Subcutaneous preadipocyte (primary cell): ENCODE results near the gene METTL1. TPM values are rescaled to one million over a fixed set of nuclear protein-coding genes. Genes with fewer than 3 reads are reported as not detected.

Source experiments
- small RNA-seq: library from RNA; depleted of rRNA; stranded (forward); fragments of <200 nt; gene quantifications from one replicate; pipeline ENCODE3, GENCODE V24; 2012
- total RNA-seq: library from RNA; depleted of rRNA; stranded (reverse); fragments of >200 nt; gene quantifications from 2 replicates; pipeline ENCODE4 v1.2.3, GENCODE V29; 2012

Gene METTL1
- 8.1 and 8.2 TPM in 2 replicates for total RNA-seq

GRCh38 chr12:57771873-57772428 is at the start of gene METTL1:
TSS of gene METTL1 (minus strand) at chr12:57772105. CDS start at chr12:57772083, 22 bp downstream.

GRCh38 chr12:57782608-57783465 is 10.9 kb upstream of the METTL1 start, which contains the start of gene TSFM:
TSS of gene TSFM (plus strand) at chr12:57782787. CDS start at chr12:57782802, 15 bp downstream.

GRCh38 chr12:57772429-57773322 is 771 bp upstream of the METTL1 start, which contains the start of gene EEF1AKMT3:
TSS of gene EEF1AKMT3 (plus strand) at chr12:57772614. CDS start at chr12:57772725, 111 bp downstream.

GRCh38 chr12:57766464-57767304 is 5.2 kb downstream of the METTL1 start, which contains the start of gene CYP27B1:
TSS of gene CYP27B1 (minus strand) at chr12:57767078. CDS start at chr12:57767041, 37 bp downstream.

GRCh38 chr12:57754411-57755193 is 17.3 kb downstream of the METTL1 start, which contains the start of gene MARCHF9:
TSS of gene MARCHF9 (plus strand) at chr12:57755103. CDS start at chr12:57755529, 426 bp downstream.

GRCh38 chr12:57751788-57752667 is 19.9 kb downstream of the METTL1 start, which contains the start of gene CDK4:
TSS of gene CDK4 (minus strand) at chr12:57752310. CDS start at chr12:57751717, 593 bp downstream.

GRCh38 chr12:57744777-57745484 is 27.0 kb downstream of the METTL1 start, which contains the start of gene TSPAN31:
TSS of gene TSPAN31 (plus strand) at chr12:57745039. CDS start at chr12:57745155, 116 bp downstream.

GRCh38 chr12:57738661-57739237 is 33.2 kb downstream of the METTL1 start, which contains the start of gene AGAP2:
TSS of gene AGAP2 (minus strand) at chr12:57738742. CDS start at chr12:57738246, 496 bp downstream.

Small RNA genes within 50 kb of the gene (small RNA-seq; reads per million reads assigned to genes)
- not detected for gene RNU6-1083P

Other genes with a start within 250 kb of the METTL1 start
- 2.9 and 5.7 TPM in 2 replicates for gene MBD6, start 249.3 kb downstream of the METTL1 start, total RNA-seq
- 89.3 and 95.6 TPM in 2 replicates for gene DCTN2, start 224.9 kb downstream of the METTL1 start, total RNA-seq
- under 0.01 and 0.20 TPM in 2 replicates for gene KIF5A, start 222.1 kb downstream of the METTL1 start, total RNA-seq
- gene PIP4K2C, start 180.9 kb downstream of the METTL1 start, total RNA-seq: 1.8 and 2.6 TPM in 2 replicates
- 0.78 and 3.7 TPM in 2 replicates for gene DTX3, start 167.3 kb downstream of the METTL1 start, total RNA-seq
- 0.98 and 4.0 TPM in 2 replicates for gene ARHGEF25, start 160.7 kb downstream of the METTL1 start, total RNA-seq
- gene B4GALNT1, start 138.9 kb downstream of the METTL1 start, total RNA-seq: under 0.01 and 0.20 TPM in 2 replicates
- 80.9 and 99.9 TPM in 2 replicates for gene OS9, start 78.0 kb downstream of the METTL1 start, total RNA-seq
- under 0.01 and 0.39 TPM in 2 replicates for gene AGAP2, start 33.4 kb downstream of the METTL1 start, total RNA-seq
- gene TSPAN31, start 27.1 kb downstream of the METTL1 start, total RNA-seq: 23.3 and 28.3 TPM in 2 replicates
- gene CDK4, start 19.8 kb downstream of the METTL1 start, total RNA-seq: 238 and 247 TPM in 2 replicates
- gene MARCHF9, start 17.0 kb downstream of the METTL1 start, total RNA-seq: 1.2 and 1.8 TPM in 2 replicates
- 0.39 and 1.1 TPM in 2 replicates for gene CYP27B1, start 5.0 kb downstream of the METTL1 start, total RNA-seq
- 6.6 and 9.4 TPM in 2 replicates for gene EEF1AKMT3, start 509 bp upstream of the METTL1 start, total RNA-seq
- 16.6 and 27.2 TPM in 2 replicates for gene TSFM, start 10.7 kb upstream of the METTL1 start, total RNA-seq
- gene AVIL, start 46.6 kb upstream of the METTL1 start, total RNA-seq: 1.8 and 3.7 TPM in 2 replicates
- 62.6 and 79.7 TPM in 2 replicates for gene CTDSP2, start 74.6 kb upstream of the METTL1 start, total RNA-seq
- gene ATP23, start 169.5 kb upstream of the METTL1 start, total RNA-seq: 5.3 and 10.3 TPM in 2 replicates